GM18511 (cell line): ENCODE results near the gene KAZN.
"Not testable (repeated sequence)": the region's sequence is repeated elsewhere in the genome, so short reads cannot be mapped to it uniquely, and the experiment has no call there.

Experiments used
- ATAC-seq: cut with Tn5 transposase; IDR thresholded peaks from one replicate; pipeline ENCODE4 v1.9.1; 2021; ENCODE audit warnings: mild to moderate bottlenecking, moderate library complexity; ENCODE audit not compliant: unreplicated experiment

Gene KAZN

GRCh38 chr1:15115542-15116330 is 517.3 kb downstream of the KAZN start:
- ATAC-seq = no peak

GRCh38 chr1:15116966-15117365 is 518.5 kb downstream of the KAZN start:
- no peak for ATAC-seq

- ATAC-seq = no peak
Observed at GRCh38 chr1:15117671-15118325, 519.3 kb downstream of the KAZN start.

GRCh38 chr1:15118579-15118978 is 520.1 kb downstream of the KAZN start:
- no peak for ATAC-seq

- no peak for ATAC-seq
Observed at GRCh38 chr1:15120251-15120945, 521.9 kb downstream of the KAZN start.

- ATAC-seq = no peak
Observed at GRCh38 chr1:15122331-15122730, 523.8 kb downstream of the KAZN start.

GRCh38 chr1:15123270-15123669 is 524.8 kb downstream of the KAZN start:
- ATAC-seq = no peak

GRCh38 chr1:15123925-15124324 is 525.4 kb downstream of the KAZN start:
- no peak for ATAC-seq

- ATAC-seq = no peak
Observed at GRCh38 chr1:15124362-15125100, 526.0 kb downstream of the KAZN start.

GRCh38 chr1:15125101-15125745 is 526.7 kb downstream of the KAZN start:
- ATAC-seq = no peak

- ATAC-seq = no peak
Observed at GRCh38 chr1:15128077-15128476, 529.6 kb downstream of the KAZN start.

GRCh38 chr1:15128520-15129313 is 530.2 kb downstream of the KAZN start:
- no peak for ATAC-seq

GRCh38 chr1:15129944-15130343 is 531.5 kb downstream of the KAZN start:
- no peak for ATAC-seq

- ATAC-seq = no peak
Observed at GRCh38 chr1:15130607-15131006, 532.1 kb downstream of the KAZN start.

GRCh38 chr1:15132965-15133364 is 534.5 kb downstream of the KAZN start:
- ATAC-seq = no peak

- ATAC-seq = no peak
Observed at GRCh38 chr1:15134285-15134684, 535.8 kb downstream of the KAZN start.

GRCh38 chr1:15135604-15136003 is 537.1 kb downstream of the KAZN start:
- ATAC-seq = not testable (repeated sequence)

GRCh38 chr1:15137809-15138208 is 539.3 kb downstream of the KAZN start:
- ATAC-seq = no peak

- no peak for ATAC-seq
Observed at GRCh38 chr1:15139654-15140350, 541.3 kb downstream of the KAZN start.
